Keratinocyte (primary cell): ENCODE data around the gene GPX4. TPM values are rescaled to one million over a fixed set of nuclear protein-coding genes. Genes with fewer than 3 reads are reported as not detected.

ENCODE experiments used
- DNase-seq: peaks from one replicate; pipeline ENCODE4 v3.0.0-alpha.2; 2011; ENCODE audit warnings: low read depth, missing footprints, low spot score
- FAIRE-seq: peaks from 2 replicates; lab custom pipeline; 2011; peaks lifted over from hg19 to GRCh38; lab: Jason Lieb, UNC
- H2AFZ ChIP-seq: 2 replicates; pipeline ENCODE4 v1.6.0; 2012; ENCODE audit warnings: low read length, control low read depth, inconsistent platforms; ENCODE audit not compliant: control insufficient read depth
- H3K27ac ChIP-seq: 2 replicates; pipeline ENCODE4 v1.5.1; 2011; ENCODE audit warnings: low read length; ENCODE audit not compliant: control insufficient read depth, insufficient read depth
- H3K27me3 ChIP-seq: 3 replicates; pipeline ENCODE4 v1.6.0; 2011; ENCODE audit warnings: low read length; ENCODE audit not compliant: control insufficient read depth, insufficient read depth; ENCODE audit errors: extremely low read depth
- H3K36me3 ChIP-seq, 2 experiments: 2 replicates in 1 of 2; 3 replicates in 1 of 2; pipeline ENCODE4 v1.5.1; 2011; ENCODE audit warnings: low read length in 2 of 2, mild to moderate bottlenecking in 1 of 2; ENCODE audit not compliant: control insufficient read depth in 2 of 2, insufficient read depth in 2 of 2; ENCODE audit errors: extremely low read depth in 1 of 2
- H3K4me1 ChIP-seq: 3 replicates; pipeline ENCODE4 v1.5.1; 2011; ENCODE audit warnings: low read length; ENCODE audit not compliant: control insufficient read depth, insufficient read depth; ENCODE audit errors: extremely low read depth
- H3K4me2 ChIP-seq: 3 replicates; pipeline ENCODE4 v1.6.0; 2011; ENCODE audit warnings: low read depth, low read length; ENCODE audit not compliant: control insufficient read depth, insufficient read depth; ENCODE audit errors: extremely low read depth
- H3K4me3 ChIP-seq, 3 experiments: fragments of 200-600 bp in 1 of 3; sonication (generic) in 1 of 3; 2 replicates in 2 of 3; 3 replicates in 1 of 3; pipeline ENCODE4 v1.5.1; 2011 to 2016; ENCODE audit warnings: low read length in 3 of 3, mild to moderate bottlenecking in 3 of 3, control low read depth in 2 of 3, inconsistent platforms in 1 of 3, low read depth in 1 of 3, mixed read lengths in 1 of 3, mixed run types in 1 of 3, moderate library complexity in 1 of 3; ENCODE audit not compliant: control insufficient read depth in 2 of 3, insufficient read depth in 2 of 3; ENCODE audit errors: extremely low read depth in 1 of 3
- H3K79me2 ChIP-seq: 2 replicates; pipeline ENCODE4 v1.6.0; 2012; ENCODE audit warnings: low read length; ENCODE audit not compliant: control insufficient read depth, insufficient read depth
- H3K9ac ChIP-seq: 3 replicates; pipeline ENCODE4 v1.6.0; 2011; ENCODE audit warnings: low read length; ENCODE audit not compliant: control insufficient read depth, insufficient read depth; ENCODE audit errors: extremely low read depth
- H3K9me1 ChIP-seq: 3 replicates; pipeline ENCODE4 v1.6.0; 2011; ENCODE audit warnings: low read length; ENCODE audit not compliant: control insufficient read depth, insufficient read depth; ENCODE audit errors: extremely low read depth
- H3K9me3 ChIP-seq: 2 replicates; pipeline ENCODE4 v1.5.1; 2012; ENCODE audit warnings: low read depth, low read length; ENCODE audit not compliant: control insufficient read depth
- H4K20me1 ChIP-seq: 3 replicates; pipeline ENCODE4 v1.6.0; 2011; ENCODE audit warnings: low read length; ENCODE audit not compliant: control insufficient read depth, insufficient read depth; ENCODE audit errors: extremely low read depth
- EZH2 ChIP-seq: IDR thresholded peaks from one replicate; pipeline ENCODE4 v1.6.1; 2012; ENCODE audit warnings: inconsistent platforms, mild to moderate bottlenecking, low read length, moderate library complexity
- dilution Hi-C: fragments of 300-500 bp; cut with MboI; formaldehyde crosslinking; loops from one replicate; pipeline ENCODE4 v1.7.0; 2020; ENCODE audit warnings: low sequenced_read_pairs; ENCODE audit not compliant: extremely low pct_ligation_motif_present
- polyA plus RNA-seq, 5 experiments: library from polyadenylated mRNA; depleted of rRNA in 3 of 5; stranded (reverse) in 3 of 5; stranded (forward) in 1 of 5; unstranded in 1 of 5; fragments of >200 nt; gene quantifications; 1 replicate in 1 of 5; 2 replicates in 3 of 5; 3 replicates in 1 of 5; pipeline versions ENCODE4 v1.2.1 to v1.2.3, GENCODE V29; 2011 to 2012; ENCODE audit warnings: missing spikeins in 2 of 5, low read depth in 1 of 5, low replicate concordance in 1 of 5
- TF ChIP-seq, protein P1 (sequence below), 3 experiments: IDR thresholded peaks in 1 of 3; conservative IDR thresholded peaks in 1 of 3; optimal IDR thresholded peaks in 1 of 3; 2 replicates in 2 of 3; 3 replicates in 1 of 3; pipeline versions ENCODE3 to v1.5.1; 2011; ENCODE audit warnings: low read length in 3 of 3, mild to moderate bottlenecking in 3 of 3, moderate library complexity in 2 of 3, control low read depth in 1 of 3, inconsistent platforms in 1 of 3; ENCODE audit not compliant: insufficient read depth in 2 of 3; ENCODE audit errors: extremely low read depth in 1 of 3

Gene GPX4
- polyA plus RNA-seq, 1 donor (not counting 4 experiments of a cell fraction or from before 2014, with no cell fraction given), result 193 TPM

DNA sequence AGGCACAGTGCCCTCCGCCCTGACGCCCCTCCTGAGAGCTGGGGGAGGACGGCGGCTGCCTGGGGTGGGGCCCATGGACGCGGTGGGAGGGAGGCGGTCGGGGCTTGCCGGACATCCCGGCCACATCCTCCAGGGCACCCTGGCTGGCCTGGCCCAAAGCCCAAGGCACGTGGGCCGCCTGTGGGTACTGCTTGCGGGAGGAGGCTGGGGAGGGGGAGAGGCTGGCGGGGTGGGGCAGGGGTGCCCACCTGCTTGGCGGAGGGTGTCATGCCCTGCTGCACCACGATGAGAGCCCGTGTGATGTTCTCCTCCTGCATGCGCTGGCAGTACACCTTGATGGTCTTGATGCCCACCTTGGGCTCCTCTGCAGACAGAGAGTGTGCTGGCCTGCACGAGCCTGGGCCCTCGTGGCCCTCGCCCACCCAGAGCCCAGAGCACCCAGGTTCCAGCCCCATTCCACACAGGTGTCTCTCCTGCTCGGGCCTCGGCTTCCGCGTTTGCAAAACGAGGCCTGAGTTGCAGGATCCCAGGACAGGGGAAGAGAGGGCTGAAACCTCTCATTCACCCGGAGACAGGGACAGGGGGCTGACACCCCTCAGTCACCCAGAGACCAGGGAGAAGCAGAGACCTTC, 12.1 kb upstream of the GPX4 start:
- TF ChIP-seq, protein P1, sequence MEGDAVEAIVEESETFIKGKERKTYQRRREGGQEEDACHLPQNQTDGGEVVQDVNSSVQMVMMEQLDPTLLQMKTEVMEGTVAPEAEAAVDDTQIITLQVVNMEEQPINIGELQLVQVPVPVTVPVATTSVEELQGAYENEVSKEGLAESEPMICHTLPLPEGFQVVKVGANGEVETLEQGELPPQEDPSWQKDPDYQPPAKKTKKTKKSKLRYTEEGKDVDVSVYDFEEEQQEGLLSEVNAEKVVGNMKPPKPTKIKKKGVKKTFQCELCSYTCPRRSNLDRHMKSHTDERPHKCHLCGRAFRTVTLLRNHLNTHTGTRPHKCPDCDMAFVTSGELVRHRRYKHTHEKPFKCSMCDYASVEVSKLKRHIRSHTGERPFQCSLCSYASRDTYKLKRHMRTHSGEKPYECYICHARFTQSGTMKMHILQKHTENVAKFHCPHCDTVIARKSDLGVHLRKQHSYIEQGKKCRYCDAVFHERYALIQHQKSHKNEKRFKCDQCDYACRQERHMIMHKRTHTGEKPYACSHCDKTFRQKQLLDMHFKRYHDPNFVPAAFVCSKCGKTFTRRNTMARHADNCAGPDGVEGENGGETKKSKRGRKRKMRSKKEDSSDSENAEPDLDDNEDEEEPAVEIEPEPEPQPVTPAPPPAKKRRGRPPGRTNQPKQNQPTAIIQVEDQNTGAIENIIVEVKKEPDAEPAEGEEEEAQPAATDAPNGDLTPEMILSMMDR (optimal IDR thresholded peaks at IDR 0.05 in 1 of 3, IDR thresholded peaks at IDR 0.05 in 1 of 3, conservative IDR thresholded peaks at IDR 0.05 in 1 of 3; ENCODE audit: extremely low read depth in 1 of 3, insufficient read depth in 2 of 3, low read length in 3 of 3), result no peak
- no peak for TF ChIP-seq EZH2
- H3K9ac ChIP-seq, result no peak overlapping the region
- H4K20me1 ChIP-seq, result no peaks in the 10 kb centered on the region
- peaks cover 33% of the 10 kb centered on the region for H3K79me2 ChIP-seq
- H3K36me3 ChIP-seq, result peaks cover 24 to 25% of the 10 kb centered on the region in 2 experiments
- DNase-seq (no peak), FAIRE-seq (no peak)
- H3K9me1 ChIP-seq, result no peaks in the 10 kb centered on the region
- dilution Hi-C loops, result no loop called here
- no peaks in the 10 kb centered on the region for H3K9me3 ChIP-seq
- H3K4me1 ChIP-seq, result peaks cover 7% of the 10 kb centered on the region
- H3K4me3 ChIP-seq, result no peak overlapping the region
- no peak overlapping the region for H3K27ac ChIP-seq
- H2AFZ ChIP-seq, result no peak overlapping the region
- H3K4me2 ChIP-seq, result no peak overlapping the region
- no peaks in the 10 kb centered on the region for H3K27me3 ChIP-seq

DNA sequence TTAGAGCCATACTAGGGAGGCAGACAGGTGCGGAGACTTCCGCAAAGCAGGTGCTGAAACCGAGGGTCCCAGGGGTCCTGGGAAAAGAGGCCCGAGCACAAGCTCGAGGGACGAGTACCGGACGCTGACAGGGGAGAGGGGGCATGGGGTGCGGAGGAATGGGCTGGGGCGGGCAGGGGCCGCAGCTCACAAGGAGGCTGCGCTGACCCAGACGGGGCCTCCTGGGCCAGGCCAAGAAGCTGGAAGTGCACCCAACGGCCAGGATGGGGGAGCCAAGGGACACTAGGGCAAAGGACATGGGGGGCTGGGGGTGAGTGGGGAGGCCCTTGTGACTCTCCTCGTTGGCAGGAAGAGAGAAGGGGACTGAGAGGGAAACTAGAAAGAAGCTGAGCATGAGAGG, 10.5 kb upstream of the GPX4 start:
- H2AFZ ChIP-seq, result no peak overlapping the region
- TF ChIP-seq EZH2, result no peak
- TF ChIP-seq, protein P1 (optimal IDR thresholded peaks at IDR 0.05 in 1 of 3, IDR thresholded peaks at IDR 0.05 in 1 of 3, conservative IDR thresholded peaks at IDR 0.05 in 1 of 3; ENCODE audit: extremely low read depth in 1 of 3, insufficient read depth in 2 of 3, low read length in 3 of 3), result no peak
- no peaks in the 10 kb centered on the region for H4K20me1 ChIP-seq
- H3K9ac ChIP-seq, result no peak overlapping the region
- H3K27ac ChIP-seq, result no peak overlapping the region
- no peak overlapping the region for H3K4me2 ChIP-seq
- no peak for DNase-seq
- peaks cover 33% of the 10 kb centered on the region for H3K79me2 ChIP-seq
- H3K27me3 ChIP-seq, result no peaks in the 10 kb centered on the region
- FAIRE-seq, result no peak
- peaks cover 17 to 21% of the 10 kb centered on the region in 2 experiments for H3K36me3 ChIP-seq
- dilution Hi-C loops, result no loop called here
- peaks cover 7% of the 10 kb centered on the region for H3K4me1 ChIP-seq
- H3K9me3 ChIP-seq, result no peaks in the 10 kb centered on the region
- no peaks in the 10 kb centered on the region for H3K9me1 ChIP-seq
- H3K4me3 ChIP-seq, result no peak overlapping the region
